DMS 273 (cell line): ENCODE data around the gene PAX8.

Source experiments
- DNase-seq: peaks from one replicate; lab custom pipeline; 2025; ENCODE audit not compliant: unreplicated experiment; lab: John Stamatoyannopoulos, UW

Gene PAX8

GRCh38 chr2:113172721-113173541, 105.8 kb downstream of the PAX8 start:
- DNase-seq, result no peak

DNA sequence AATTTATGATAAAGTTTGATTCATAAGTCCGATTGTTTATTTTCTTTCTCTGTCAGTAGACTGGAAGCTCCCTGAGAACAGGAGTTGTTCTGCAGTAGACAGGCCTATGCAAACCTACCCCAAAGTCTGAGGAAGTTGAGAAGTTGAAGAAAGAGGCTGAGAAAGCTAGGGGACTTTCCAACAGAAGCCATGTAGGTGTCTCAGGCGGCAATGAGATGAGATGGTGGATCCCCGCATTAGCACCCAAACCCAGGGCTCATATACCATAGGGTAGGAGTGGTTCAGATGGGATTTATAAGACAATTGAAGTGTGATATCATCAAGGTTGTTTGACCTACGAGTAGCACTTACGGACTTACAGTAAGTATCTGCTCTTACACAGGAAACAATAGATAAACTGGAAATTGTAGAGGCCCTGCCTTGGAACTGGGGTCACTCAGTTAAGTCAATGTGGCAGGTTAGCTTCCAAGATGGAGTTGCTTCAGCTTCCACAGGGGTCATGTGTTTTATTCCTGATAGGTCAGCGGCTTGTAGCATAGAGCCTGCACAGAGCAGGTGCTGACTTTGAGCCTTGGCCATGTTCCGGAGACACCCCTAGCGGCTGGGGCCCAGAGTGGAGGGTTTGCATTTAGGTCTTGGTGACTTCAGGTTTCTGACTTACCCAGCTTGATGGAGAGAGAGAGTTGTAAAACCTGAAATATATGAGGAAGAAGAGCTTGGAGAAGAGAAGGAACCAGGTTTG, 107.2 kb downstream of the PAX8 start:
- no peak for DNase-seq

DNA sequence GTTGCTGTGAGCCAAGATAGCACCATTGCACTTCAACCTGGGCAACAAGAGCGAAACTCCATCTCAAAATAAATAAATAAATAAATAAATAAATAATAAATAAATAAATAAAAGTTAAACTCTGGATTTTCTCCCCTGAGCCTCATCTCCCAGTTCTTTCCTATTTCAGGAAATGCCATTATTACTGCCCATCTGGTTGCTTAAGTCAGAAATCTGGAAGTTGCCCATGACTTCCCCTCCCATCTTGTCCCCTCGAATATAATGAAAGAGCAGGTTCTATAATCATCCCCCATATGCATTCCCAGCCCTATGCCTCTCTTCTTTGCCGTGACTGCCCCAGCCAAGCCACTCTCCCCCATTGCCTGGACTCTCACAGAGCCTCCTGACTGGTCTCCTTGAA, 109.1 kb downstream of the PAX8 start:
- no peak for DNase-seq

- no peak for DNase-seq
Measured at GRCh38 chr2:113169002-113169530, 109.7 kb downstream of the PAX8 start.

DNA sequence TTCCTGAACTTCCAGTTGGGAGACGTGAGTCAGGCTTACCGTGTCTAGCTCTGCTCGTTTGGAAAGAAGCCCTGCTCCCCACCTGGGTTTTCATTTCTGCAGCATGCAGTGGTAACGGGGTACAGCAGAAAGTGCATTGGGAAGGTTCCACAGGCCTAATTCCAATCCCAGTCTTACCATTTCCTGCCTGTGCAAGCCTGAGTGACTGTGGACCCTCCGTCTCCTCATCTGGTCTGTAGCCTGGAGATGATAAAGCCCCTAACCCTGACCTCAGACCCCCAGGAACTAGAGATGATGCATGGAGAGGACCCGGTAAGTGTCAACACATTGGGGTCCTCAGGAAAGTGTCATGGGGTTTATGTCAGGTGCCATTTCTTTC, 110.8 kb downstream of the PAX8 start:
- DNase-seq, result no peak

GRCh38 chr2:113167115-113167932, 111.4 kb downstream of the PAX8 start:
- DNase-seq, result peak; percentile 19

DNA sequence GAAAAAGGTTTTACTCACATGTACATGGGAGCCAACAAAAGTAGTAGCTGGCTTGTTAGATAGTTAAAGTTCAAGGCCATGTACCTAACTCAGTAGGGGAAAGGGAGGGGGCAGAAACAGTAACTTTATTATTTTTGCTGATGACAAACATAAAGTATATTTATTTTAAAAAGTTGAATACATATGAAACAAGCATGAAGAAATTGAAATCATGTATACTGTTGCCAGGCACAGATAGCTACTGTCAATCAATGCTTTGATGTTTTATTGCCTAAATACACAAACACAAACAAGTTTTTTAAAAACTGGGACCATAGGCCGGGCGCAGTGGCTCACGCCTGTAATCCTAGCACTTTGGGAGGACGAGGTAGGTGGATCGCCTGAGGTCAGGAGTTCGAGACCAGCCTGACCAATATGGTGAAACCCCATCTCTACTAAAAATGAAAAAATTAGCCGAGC, 112.5 kb downstream of the PAX8 start:
- no peak for DNase-seq
